Measurements from ENCODE around the gene SLC13A2.

SLC13A2 gene

DNA sequence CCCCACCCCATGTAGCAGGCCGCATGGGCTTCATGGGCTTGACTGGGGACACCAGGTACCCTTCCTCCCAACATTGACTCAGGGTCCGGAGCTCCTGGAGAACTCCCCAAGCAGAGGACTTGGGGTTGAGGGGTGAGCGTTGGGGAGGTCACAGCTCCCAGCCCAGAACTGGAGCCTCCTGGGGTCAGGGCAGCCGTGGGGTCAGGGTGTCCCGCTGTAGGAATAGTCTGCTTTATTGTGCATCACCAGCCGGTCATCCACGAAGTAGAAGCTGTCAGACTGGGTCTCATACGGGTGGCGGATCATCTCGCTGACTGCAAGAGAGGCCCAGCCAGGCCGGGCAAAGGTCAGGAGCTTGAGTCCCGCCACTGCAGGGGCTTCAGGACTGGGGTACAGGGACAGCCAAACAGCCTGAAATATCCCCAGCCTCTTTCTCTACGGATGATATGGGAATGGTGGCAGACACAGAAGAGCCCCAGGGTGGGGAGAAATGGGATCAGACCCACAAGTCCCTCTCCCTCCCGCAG is 73.7 kb downstream of the SLC13A2 start:
- Histone ChIP-seq H3K36me3 (peaks cover 20% of the 10 kb centered on the region), H3K9me3 (no peaks in the 10 kb centered on the region), H3K27ac (peak overlapping the region; percentile 95), H3K4me1 (ENCODE audit: control insufficient read depth in 1 of 2, insufficient read depth in 1 of 2, low read depth in 1 of 2, low read length in 1 of 2) (peaks cover 55 to 58% of the 10 kb centered on the region in 2 experiments), H3K4me3 (ENCODE audit: low read depth in 1 of 2, low read length in 1 of 2) (peak overlapping the region; percentile 55 to 65), H3K27me3 (no peaks in the 10 kb centered on the region)
- TF ChIP-seq, protein P1, sequence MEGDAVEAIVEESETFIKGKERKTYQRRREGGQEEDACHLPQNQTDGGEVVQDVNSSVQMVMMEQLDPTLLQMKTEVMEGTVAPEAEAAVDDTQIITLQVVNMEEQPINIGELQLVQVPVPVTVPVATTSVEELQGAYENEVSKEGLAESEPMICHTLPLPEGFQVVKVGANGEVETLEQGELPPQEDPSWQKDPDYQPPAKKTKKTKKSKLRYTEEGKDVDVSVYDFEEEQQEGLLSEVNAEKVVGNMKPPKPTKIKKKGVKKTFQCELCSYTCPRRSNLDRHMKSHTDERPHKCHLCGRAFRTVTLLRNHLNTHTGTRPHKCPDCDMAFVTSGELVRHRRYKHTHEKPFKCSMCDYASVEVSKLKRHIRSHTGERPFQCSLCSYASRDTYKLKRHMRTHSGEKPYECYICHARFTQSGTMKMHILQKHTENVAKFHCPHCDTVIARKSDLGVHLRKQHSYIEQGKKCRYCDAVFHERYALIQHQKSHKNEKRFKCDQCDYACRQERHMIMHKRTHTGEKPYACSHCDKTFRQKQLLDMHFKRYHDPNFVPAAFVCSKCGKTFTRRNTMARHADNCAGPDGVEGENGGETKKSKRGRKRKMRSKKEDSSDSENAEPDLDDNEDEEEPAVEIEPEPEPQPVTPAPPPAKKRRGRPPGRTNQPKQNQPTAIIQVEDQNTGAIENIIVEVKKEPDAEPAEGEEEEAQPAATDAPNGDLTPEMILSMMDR (IDR thresholded peaks at IDR 0.05), result no peak

Data from neutrophil (primary cell).